GM12878 (cell line): ENCODE measurements around the gene EXOSC2. TPM values are rescaled to one million over a fixed set of nuclear protein-coding genes. Genes with fewer than 3 reads are reported as not detected.

Experiments
- ATAC-seq: fragments of 200-7000 bp; cut with Tn5 transposase; 3 replicates; pipeline ENCODE4 v1.9.1; 2020; ENCODE audit warnings: mild to moderate bottlenecking, moderate library complexity
- BruUV-seq: library from RNA; stranded (reverse); fragments of 400-500 nt; replicated peaks from 2 replicates; lab custom pipeline; 2021; lab: Mats Ljungman, UMichigan
- CTCF ChIA-PET: fragments of 300-600 bp; sonication (Branson Sonifier 250); formaldehyde crosslinking; extraction: SDS; loops from one replicate; lab custom pipeline; 2021; ENCODE audit warnings: inconsistent platforms; lab: Yijun Ruan, JAX
- POLR2A ChIA-PET: fragments of 350-600 bp; formaldehyde crosslinking; extraction: SDS; loops from one replicate; lab custom pipeline; 2021; ENCODE audit warnings: inconsistent platforms; lab: Charles Lee
- RAD21 ChIA-PET: fragments of 300-600 bp; sonication (Branson Sonifier 250); formaldehyde crosslinking; loops from one replicate; lab custom pipeline; 2023; ENCODE audit warnings: antibody characterized with exemption; ENCODE audit not compliant: unreplicated experiment; lab: Charles Lee
- SMC1A ChIA-PET: fragments of 300-600 bp; sonication (Branson Sonifier 250); formaldehyde crosslinking; loops from one replicate; lab custom pipeline; 2023; ENCODE audit not compliant: unreplicated experiment, uncharacterized antibody; lab: Charles Lee
- DNase-seq: peaks from one replicate; pipeline ENCODE4 v3.0.0-alpha.2; 2011; ENCODE audit warnings: low read depth, low spot score
- FAIRE-seq: peaks from 3 replicates; lab custom pipeline; 2011; peaks lifted over from hg19 to GRCh38; lab: Jason Lieb, UNC
- H2AFZ ChIP-seq: 2 replicates; pipeline ENCODE4 v1.6.0; 2011; ENCODE audit warnings: low read depth, low read length, control low read depth; ENCODE audit not compliant: control insufficient read depth
- H3K27ac ChIP-seq: 2 replicates; pipeline ENCODE4 v1.5.1; 2011; ENCODE audit warnings: control low read depth; ENCODE audit not compliant: control insufficient read depth, insufficient read depth
- H3K27me3 ChIP-seq, 2 experiments: replicated peaks in 1 of 2; 2 replicates each; pipeline versions ENCODE4 v1.6.0 to v1.6.1; 2011; ENCODE audit warnings: low read length in 1 of 2; ENCODE audit not compliant: control insufficient read depth in 2 of 2, insufficient read depth in 2 of 2
- H3K36me3 ChIP-seq, 2 experiments: 2 replicates each; pipeline ENCODE4 v1.5.1; 2011; ENCODE audit warnings: low read length in 1 of 2; ENCODE audit not compliant: control insufficient read depth in 2 of 2, insufficient read depth in 2 of 2
- H3K4me1 ChIP-seq: 2 replicates; pipeline ENCODE4 v1.6.1; 2011; ENCODE audit warnings: mild to moderate bottlenecking, low read length, moderate library complexity, mixed read lengths; ENCODE audit not compliant: control insufficient read depth, insufficient read depth
- H3K4me2 ChIP-seq: 2 replicates; pipeline ENCODE4 v1.6.0; 2011; ENCODE audit warnings: control low read depth; ENCODE audit not compliant: control insufficient read depth, insufficient read depth
- H3K4me3 ChIP-seq: fragments of 200-600 bp; sonication (generic); 2 replicates; pipeline ENCODE4 v1.5.1; 2016
- H3K79me2 ChIP-seq: 2 replicates; pipeline ENCODE4 v1.6.0; 2011; ENCODE audit warnings: low read length; ENCODE audit not compliant: control insufficient read depth, insufficient read depth
- H3K9ac ChIP-seq: 2 replicates; pipeline ENCODE4 v1.8.0; 2011; ENCODE audit warnings: low read length, control low read depth, mixed read lengths; ENCODE audit not compliant: control insufficient read depth, insufficient read depth
- H3K9me3 ChIP-seq: replicated peaks from 3 replicates; pipeline ENCODE4 v1.5.1; 2011; ENCODE audit warnings: mild to moderate bottlenecking, low read length; ENCODE audit not compliant: control insufficient read depth, insufficient read depth
- H4K20me1 ChIP-seq: 2 replicates; pipeline ENCODE4 v1.6.0; 2011; ENCODE audit not compliant: control insufficient read depth, insufficient read depth
- BCLAF1 ChIP-seq: fragments of 450-650 bp; IDR thresholded peaks from 2 replicates; pipeline ENCODE4 v1.6.1; 2017; ENCODE audit warnings: antibody characterized with exemption, mild to moderate bottlenecking, moderate library complexity
- BHLHE40 ChIP-seq, 2 experiments: fragments of 450-650 bp in 1 of 2; IDR thresholded peaks; 2 replicates each; pipeline ENCODE4 v1.6.1; 2011 to 2017; ENCODE audit warnings: low read depth in 2 of 2, borderline replicate concordance in 1 of 2, improper control_type of control experiment in 1 of 2, low read length in 1 of 2, mild to moderate bottlenecking in 1 of 2
- CBFB ChIP-seq: IDR thresholded peaks from 2 replicates; pipeline ENCODE4 v1.6.1; 2016; ENCODE audit warnings: antibody characterized with exemption, low read depth
- HDGF ChIP-seq: fragments of 450-650 bp; IDR thresholded peaks from 2 replicates; pipeline ENCODE4 v1.6.1; 2016; ENCODE audit warnings: antibody characterized with exemption
- KAT2A ChIP-seq: conservative IDR thresholded peaks from 2 replicates; pipeline ENCODE4 v1.6.1; 2011; ENCODE audit warnings: low read depth, low read length; ENCODE audit not compliant: control insufficient read depth
- MYB ChIP-seq: fragments of 150-350 bp; IDR thresholded peaks from 2 replicates; pipeline ENCODE4 v1.6.1; 2014; ENCODE audit warnings: mild to moderate bottlenecking, low read depth, low read length, borderline replicate concordance
- NR2C2 ChIP-seq: IDR thresholded peaks from 2 replicates; pipeline ENCODE4 v1.6.1; 2011; ENCODE audit warnings: borderline replicate concordance, low read depth; ENCODE audit not compliant: control insufficient read depth, insufficient read length
- REST ChIP-seq: IDR thresholded peaks from 2 replicates; pipeline ENCODE4 v1.6.1; 2012; ENCODE audit warnings: mild to moderate bottlenecking, low read depth, low read length
- USF2 ChIP-seq: IDR thresholded peaks from 2 replicates; pipeline ENCODE4 v1.6.1; 2011; ENCODE audit warnings: low read depth, low read length, improper control_type of control experiment, borderline replicate concordance
- WGBS: methylation state at CpG from one replicate; pipeline ENCODE4 v1.1.6; 2016; ENCODE audit warnings: low lambda C conversion rate; ENCODE audit not compliant: insufficient replicate concordance, insufficient coverage; ENCODE audit errors: missing lambda C conversion rate; 5-methylcytosine and 5-hydroxymethylcytosine counted together
- in situ Hi-C: fragments of 300-500 bp; cut with MboI; formaldehyde crosslinking; loops from 9 replicates; pipeline ENCODE4 v1.14.3; 2018; ENCODE audit warnings: mixed read lengths
- intact Hi-C: fragments of 100-400 bp; cut with micrococcal nuclease; formaldehyde crosslinking; loops from one replicate; pipeline ENCODE4 v1.14.2; 2022; ENCODE audit not compliant: unreplicated experiment
- polyA plus RNA-seq, 11 experiments: library from polyadenylated mRNA; depleted of rRNA in 4 of 11; unstranded in 6 of 11; stranded (reverse) in 5 of 11; fragments of >200 nt; fragmentation: Nextera tagmentation in 4 of 11; fragmentation: Illumina TruSeq in 1 of 11; extraction: Ambion mirVana in 4 of 11; extraction: Trizol in 1 of 11; gene quantifications; 1 replicate in 1 of 11; 2 replicates in 10 of 11; pipeline versions ENCODE4 v1.2.1 to v1.2.3, GENCODE V29; 2011 to 2016; ENCODE audit warnings: inconsistent platforms in 2 of 11, missing spikeins in 2 of 11, low read depth in 1 of 11
- total RNA-seq, 4 experiments: library from RNA; depleted of rRNA in 3 of 4; stranded (reverse); fragments of >200 nt in 3 of 4; fragmentation: Illumina TruSeq in 1 of 4; extraction: Trizol in 1 of 4; gene quantifications; 2 replicates each; pipeline versions ENCODE4 v1.2.1 to v1.2.3, GENCODE V29; 2013 to 2021

EXOSC2 gene
- total and polyA plus RNA-seq, 10 of the 15 experiments (the other 5 are each of a cell fraction or from before 2014, with no cell fraction given) = 26.3 to 55.0 (median 48.0) TPM

DNA sequence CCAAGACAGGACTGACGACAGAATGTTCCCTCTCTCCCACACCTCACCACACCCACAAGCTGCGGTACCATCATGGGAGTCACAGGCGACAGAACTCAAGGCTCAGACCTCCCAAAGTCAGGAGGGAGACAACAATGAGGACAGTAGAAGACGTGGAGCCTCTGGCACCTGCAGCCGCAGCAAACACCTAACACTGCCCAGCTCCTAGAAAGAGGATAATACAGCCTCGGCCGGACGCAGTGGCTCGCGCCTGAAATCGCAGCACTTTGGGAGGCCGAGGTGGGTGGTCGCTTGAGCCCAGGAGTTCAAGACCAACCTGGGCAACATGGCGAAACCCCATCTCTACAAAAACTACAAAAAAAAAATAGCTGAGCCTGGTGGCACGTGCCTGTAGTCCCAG, 42.4 kb upstream of the EXOSC2 start:
- H3K9me3 ChIP-seq = no peaks in the 10 kb centered on the region
- DNase-seq = no peak
- no peak for ATAC-seq
- intact Hi-C loops = no loop called here
- no peaks in the 10 kb centered on the region for H4K20me1 ChIP-seq
- no TSS peak for BruUV-seq
- no peak overlapping the region for H3K4me2 ChIP-seq
- no peak overlapping the region for H2AFZ ChIP-seq
- 37% methylated on average over 15 of the region's 15 CpGs for WGBS
- no peaks in the 10 kb centered on the region for H3K4me1 ChIP-seq
- H3K27ac ChIP-seq = no peak overlapping the region
- RAD21 ChIA-PET = no interaction called here
- H3K4me3 ChIP-seq = no peak overlapping the region
- TF ChIP-seq BHLHE40 (IDR thresholded peaks at IDR 0.05; ENCODE audit: borderline replicate concordance in 1 of 2, low read depth in 2 of 2, low read length in 1 of 2) (no peak), NR2C2 (no peak), HDGF (no peak), KAT2A (no peak), REST (no peak), BCLAF1 (no peak), USF2 (no peak), CBFB (no peak), MYB (no peak)
- SMC1A ChIA-PET = no interaction called here
- POLR2A ChIA-PET = no interaction called here
- no peaks in the 10 kb centered on the region for H3K79me2 ChIP-seq
- in situ Hi-C loops = no loop called here
- H3K9ac ChIP-seq = no peak overlapping the region
- no peak for FAIRE-seq
- H3K36me3 ChIP-seq = no peaks in the 10 kb centered on the region
- H3K27me3 ChIP-seq = peaks cover 0 to 2% of the 10 kb centered on the region in 2 experiments; a peak in 2 of 4 replicates
- CTCF ChIA-PET = no interaction called here
